K562 (cell line): ENCODE results near the gene SKIC8. TPM values are rescaled to one million over a fixed set of nuclear protein-coding genes. Genes with fewer than 3 reads are reported as not detected.

ENCODE experiments used
- BCL6 ChIP-seq: fragments of 250-450 bp; sonication (Bioruptor Pico); IDR thresholded peaks from 2 replicates; pipeline ENCODE4 v1.4.0; 2020
- CBFA2T3 ChIP-seq: fragments of 450-650 bp; IDR thresholded peaks from 2 replicates; pipeline ENCODE4 v1.6.1; 2017
- HDAC6 ChIP-seq: IDR thresholded peaks from 2 replicates; pipeline ENCODE4 v1.6.1; 2012; ENCODE audit warnings: low read depth, mild to moderate bottlenecking, control low read depth, inconsistent platforms, low read length, moderate library complexity
- HDGF ChIP-seq: fragments of 450-650 bp; IDR thresholded peaks from 2 replicates; pipeline ENCODE4 v1.6.1; 2016
- NFE2 ChIP-seq: IDR thresholded peaks from 2 replicates; pipeline ENCODE4 v1.6.1; 2014; ENCODE audit warnings: antibody characterized with exemption, low read depth
- TEAD1 ChIP-seq, 2 experiments: fragments of 450-650 bp in 1 of 2; sonication (generic) in 1 of 2; formaldehyde crosslinking; IDR thresholded peaks; 2 replicates each; pipeline versions ENCODE4 v1.4.0 to v1.8.0; 2020 to 2022; ENCODE audit warnings: mild to moderate bottlenecking in 2 of 2, missing genetic modification reagents in 1 of 2
- ZNF253 ChIP-seq: fragments of 250-450 bp; sonication (Bioruptor Pico); conservative IDR thresholded peaks from 2 replicates; pipeline ENCODE4 v1.6.1; 2021; ENCODE audit warnings: mild to moderate bottlenecking
- polyA plus RNA-seq, 8 experiments: library from polyadenylated mRNA; depleted of rRNA in 4 of 8; stranded (reverse) in 5 of 8; unstranded in 3 of 8; fragments of >200 nt; fragmentation: Nextera tagmentation in 2 of 8; fragmentation: Illumina TruSeq in 1 of 8; extraction: Ambion mirVana in 2 of 8; extraction: Trizol in 1 of 8; gene quantifications; 2 replicates each; pipeline versions ENCODE4 v1.2.1 to v1.2.3, GENCODE V29; 2011 to 2014; ENCODE audit warnings: inconsistent platforms in 1 of 8, missing spikeins in 1 of 8
- total RNA-seq, 7 experiments: library from RNA; depleted of rRNA in 6 of 7; stranded (reverse); fragments of >200 nt in 6 of 7; fragmentation: Illumina TruSeq in 2 of 7; extraction: Trizol in 2 of 7; gene quantifications; 2 replicates each; pipeline versions ENCODE4 v1.2.1 to v1.2.3, GENCODE V29; 2011 to 2021; ENCODE audit warnings: low replicate concordance in 1 of 7
- TF ChIP-seq, protein P1 (sequence below): fragments of 250-450 bp; sonication (Bioruptor Pico); IDR thresholded peaks from 2 replicates; pipeline ENCODE4 v1.4.0; 2020
- TF ChIP-seq, protein P2 (sequence below): fragments of 450-650 bp; IDR thresholded peaks from 2 replicates; pipeline ENCODE4 v1.6.1; 2016; ENCODE audit warnings: mild to moderate bottlenecking, moderate library complexity
- TF ChIP-seq, protein P3 (sequence below): fragments of 250-450 bp; sonication (Bioruptor Pico); IDR thresholded peaks from 2 replicates; pipeline ENCODE4 v1.8.0; 2021; ENCODE audit warnings: moderate library complexity, mild to moderate bottlenecking, inconsistent platforms
- TF ChIP-seq, protein P4 (sequence below): fragments of 150-350 bp; IDR thresholded peaks from 2 replicates; pipeline ENCODE4 v1.6.1; 2014; ENCODE audit warnings: low read depth, mild to moderate bottlenecking, low read length, borderline replicate concordance

SKIC8 gene
- total and polyA plus RNA-seq, 9 of the 15 experiments (the other 6 are each of a cell fraction or from before 2014, with no cell fraction given): 79.5 to 389 (median 146) TPM

DNA sequence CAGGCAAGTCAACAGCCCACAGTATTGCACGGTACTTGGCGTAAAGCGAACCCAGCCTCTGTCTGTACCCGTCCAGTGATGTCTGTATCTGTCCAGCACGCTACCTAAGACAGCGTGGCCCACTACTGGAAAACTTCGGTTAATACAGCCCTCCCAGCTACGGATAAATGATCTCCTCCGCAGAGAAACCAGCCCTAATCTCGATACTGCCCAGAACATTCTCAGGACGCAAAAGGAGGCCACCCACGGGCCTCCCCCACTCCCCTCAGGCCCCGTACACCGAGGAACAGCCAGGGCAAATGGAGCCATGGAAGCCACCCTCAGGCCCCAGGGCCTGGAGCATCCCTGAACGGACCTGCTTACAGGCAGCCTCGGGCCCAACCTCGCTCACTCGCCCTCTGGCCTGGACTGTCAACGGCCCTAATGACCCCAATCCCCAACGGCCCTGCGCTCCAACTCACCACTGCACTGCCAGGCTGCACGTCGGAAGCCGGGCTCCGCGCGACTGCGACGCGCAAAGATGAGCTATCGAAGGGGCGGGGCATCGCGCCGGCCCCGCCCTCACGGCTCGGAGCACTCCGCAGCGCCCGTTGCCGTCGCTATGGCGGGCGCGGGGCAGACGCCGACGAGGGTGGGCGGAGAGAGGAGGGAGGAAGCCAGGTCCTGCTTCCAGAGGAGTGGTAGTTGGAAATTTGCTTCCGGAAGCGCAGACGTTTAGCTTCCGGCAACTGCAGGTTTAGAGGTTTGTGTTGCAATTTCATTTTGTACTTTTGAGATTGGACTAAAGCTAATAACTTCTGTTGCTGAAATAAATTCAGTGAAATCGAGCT is at the start of gene SKIC8 (continued):
- TF ChIP-seq, protein P1, sequence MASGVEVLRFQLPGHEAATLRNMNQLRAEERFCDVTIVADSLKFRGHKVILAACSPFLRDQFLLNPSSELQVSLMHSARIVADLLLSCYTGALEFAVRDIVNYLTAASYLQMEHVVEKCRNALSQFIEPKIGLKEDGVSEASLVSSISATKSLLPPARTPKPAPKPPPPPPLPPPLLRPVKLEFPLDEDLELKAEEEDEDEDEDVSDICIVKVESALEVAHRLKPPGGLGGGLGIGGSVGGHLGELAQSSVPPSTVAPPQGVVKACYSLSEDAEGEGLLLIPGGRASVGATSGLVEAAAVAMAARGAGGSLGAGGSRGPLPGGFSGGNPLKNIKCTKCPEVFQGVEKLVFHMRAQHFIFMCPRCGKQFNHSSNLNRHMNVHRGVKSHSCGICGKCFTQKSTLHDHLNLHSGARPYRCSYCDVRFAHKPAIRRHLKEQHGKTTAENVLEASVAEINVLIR: peak; percentile 93
- no peak for TF ChIP-seq ZNF253 (CRISPR knock-in tag)
- TF ChIP-seq, protein P2, sequence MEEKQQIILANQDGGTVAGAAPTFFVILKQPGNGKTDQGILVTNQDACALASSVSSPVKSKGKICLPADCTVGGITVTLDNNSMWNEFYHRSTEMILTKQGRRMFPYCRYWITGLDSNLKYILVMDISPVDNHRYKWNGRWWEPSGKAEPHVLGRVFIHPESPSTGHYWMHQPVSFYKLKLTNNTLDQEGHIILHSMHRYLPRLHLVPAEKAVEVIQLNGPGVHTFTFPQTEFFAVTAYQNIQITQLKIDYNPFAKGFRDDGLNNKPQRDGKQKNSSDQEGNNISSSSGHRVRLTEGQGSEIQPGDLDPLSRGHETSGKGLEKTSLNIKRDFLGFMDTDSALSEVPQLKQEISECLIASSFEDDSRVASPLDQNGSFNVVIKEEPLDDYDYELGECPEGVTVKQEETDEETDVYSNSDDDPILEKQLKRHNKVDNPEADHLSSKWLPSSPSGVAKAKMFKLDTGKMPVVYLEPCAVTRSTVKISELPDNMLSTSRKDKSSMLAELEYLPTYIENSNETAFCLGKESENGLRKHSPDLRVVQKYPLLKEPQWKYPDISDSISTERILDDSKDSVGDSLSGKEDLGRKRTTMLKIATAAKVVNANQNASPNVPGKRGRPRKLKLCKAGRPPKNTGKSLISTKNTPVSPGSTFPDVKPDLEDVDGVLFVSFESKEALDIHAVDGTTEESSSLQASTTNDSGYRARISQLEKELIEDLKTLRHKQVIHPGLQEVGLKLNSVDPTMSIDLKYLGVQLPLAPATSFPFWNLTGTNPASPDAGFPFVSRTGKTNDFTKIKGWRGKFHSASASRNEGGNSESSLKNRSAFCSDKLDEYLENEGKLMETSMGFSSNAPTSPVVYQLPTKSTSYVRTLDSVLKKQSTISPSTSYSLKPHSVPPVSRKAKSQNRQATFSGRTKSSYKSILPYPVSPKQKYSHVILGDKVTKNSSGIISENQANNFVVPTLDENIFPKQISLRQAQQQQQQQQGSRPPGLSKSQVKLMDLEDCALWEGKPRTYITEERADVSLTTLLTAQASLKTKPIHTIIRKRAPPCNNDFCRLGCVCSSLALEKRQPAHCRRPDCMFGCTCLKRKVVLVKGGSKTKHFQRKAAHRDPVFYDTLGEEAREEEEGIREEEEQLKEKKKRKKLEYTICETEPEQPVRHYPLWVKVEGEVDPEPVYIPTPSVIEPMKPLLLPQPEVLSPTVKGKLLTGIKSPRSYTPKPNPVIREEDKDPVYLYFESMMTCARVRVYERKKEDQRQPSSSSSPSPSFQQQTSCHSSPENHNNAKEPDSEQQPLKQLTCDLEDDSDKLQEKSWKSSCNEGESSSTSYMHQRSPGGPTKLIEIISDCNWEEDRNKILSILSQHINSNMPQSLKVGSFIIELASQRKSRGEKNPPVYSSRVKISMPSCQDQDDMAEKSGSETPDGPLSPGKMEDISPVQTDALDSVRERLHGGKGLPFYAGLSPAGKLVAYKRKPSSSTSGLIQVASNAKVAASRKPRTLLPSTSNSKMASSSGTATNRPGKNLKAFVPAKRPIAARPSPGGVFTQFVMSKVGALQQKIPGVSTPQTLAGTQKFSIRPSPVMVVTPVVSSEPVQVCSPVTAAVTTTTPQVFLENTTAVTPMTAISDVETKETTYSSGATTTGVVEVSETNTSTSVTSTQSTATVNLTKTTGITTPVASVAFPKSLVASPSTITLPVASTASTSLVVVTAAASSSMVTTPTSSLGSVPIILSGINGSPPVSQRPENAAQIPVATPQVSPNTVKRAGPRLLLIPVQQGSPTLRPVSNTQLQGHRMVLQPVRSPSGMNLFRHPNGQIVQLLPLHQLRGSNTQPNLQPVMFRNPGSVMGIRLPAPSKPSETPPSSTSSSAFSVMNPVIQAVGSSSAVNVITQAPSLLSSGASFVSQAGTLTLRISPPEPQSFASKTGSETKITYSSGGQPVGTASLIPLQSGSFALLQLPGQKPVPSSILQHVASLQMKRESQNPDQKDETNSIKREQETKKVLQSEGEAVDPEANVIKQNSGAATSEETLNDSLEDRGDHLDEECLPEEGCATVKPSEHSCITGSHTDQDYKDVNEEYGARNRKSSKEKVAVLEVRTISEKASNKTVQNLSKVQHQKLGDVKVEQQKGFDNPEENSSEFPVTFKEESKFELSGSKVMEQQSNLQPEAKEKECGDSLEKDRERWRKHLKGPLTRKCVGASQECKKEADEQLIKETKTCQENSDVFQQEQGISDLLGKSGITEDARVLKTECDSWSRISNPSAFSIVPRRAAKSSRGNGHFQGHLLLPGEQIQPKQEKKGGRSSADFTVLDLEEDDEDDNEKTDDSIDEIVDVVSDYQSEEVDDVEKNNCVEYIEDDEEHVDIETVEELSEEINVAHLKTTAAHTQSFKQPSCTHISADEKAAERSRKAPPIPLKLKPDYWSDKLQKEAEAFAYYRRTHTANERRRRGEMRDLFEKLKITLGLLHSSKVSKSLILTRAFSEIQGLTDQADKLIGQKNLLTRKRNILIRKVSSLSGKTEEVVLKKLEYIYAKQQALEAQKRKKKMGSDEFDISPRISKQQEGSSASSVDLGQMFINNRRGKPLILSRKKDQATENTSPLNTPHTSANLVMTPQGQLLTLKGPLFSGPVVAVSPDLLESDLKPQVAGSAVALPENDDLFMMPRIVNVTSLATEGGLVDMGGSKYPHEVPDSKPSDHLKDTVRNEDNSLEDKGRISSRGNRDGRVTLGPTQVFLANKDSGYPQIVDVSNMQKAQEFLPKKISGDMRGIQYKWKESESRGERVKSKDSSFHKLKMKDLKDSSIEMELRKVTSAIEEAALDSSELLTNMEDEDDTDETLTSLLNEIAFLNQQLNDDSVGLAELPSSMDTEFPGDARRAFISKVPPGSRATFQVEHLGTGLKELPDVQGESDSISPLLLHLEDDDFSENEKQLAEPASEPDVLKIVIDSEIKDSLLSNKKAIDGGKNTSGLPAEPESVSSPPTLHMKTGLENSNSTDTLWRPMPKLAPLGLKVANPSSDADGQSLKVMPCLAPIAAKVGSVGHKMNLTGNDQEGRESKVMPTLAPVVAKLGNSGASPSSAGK: no peak
- TF ChIP-seq HDAC6: no peak
- no peak; the same call in 1 of the 2 replicates for TF ChIP-seq CBFA2T3
- TF ChIP-seq HDGF: no peak
- TF ChIP-seq BCL6 (CRISPR knock-in tag): no peak
- TF ChIP-seq, protein P3, sequence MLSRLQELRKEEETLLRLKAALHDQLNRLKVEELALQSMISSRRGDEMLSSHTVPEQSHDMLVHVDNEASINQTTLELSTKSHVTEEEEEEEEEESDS (CRISPR knock-in tag): no peak
- TF ChIP-seq, protein P4, sequence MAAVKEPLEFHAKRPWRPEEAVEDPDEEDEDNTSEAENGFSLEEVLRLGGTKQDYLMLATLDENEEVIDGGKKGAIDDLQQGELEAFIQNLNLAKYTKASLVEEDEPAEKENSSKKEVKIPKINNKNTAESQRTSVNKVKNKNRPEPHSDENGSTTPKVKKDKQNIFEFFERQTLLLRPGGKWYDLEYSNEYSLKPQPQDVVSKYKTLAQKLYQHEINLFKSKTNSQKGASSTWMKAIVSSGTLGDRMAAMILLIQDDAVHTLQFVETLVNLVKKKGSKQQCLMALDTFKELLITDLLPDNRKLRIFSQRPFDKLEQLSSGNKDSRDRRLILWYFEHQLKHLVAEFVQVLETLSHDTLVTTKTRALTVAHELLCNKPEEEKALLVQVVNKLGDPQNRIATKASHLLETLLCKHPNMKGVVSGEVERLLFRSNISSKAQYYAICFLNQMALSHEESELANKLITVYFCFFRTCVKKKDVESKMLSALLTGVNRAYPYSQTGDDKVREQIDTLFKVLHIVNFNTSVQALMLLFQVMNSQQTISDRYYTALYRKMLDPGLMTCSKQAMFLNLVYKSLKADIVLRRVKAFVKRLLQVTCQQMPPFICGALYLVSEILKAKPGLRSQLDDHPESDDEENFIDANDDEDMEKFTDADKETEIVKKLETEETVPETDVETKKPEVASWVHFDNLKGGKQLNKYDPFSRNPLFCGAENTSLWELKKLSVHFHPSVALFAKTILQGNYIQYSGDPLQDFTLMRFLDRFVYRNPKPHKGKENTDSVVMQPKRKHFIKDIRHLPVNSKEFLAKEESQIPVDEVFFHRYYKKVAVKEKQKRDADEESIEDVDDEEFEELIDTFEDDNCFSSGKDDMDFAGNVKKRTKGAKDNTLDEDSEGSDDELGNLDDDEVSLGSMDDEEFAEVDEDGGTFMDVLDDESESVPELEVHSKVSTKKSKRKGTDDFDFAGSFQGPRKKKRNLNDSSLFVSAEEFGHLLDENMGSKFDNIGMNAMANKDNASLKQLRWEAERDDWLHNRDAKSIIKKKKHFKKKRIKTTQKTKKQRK: no peak
- TF ChIP-seq NFE2: no peak
- TF ChIP-seq TEAD1 (CRISPR knock-in tag; IDR thresholded peaks at IDR 0.05): 0 out of 4 replicates have a peak, but pooled peaks of 1 of the 2 experiments have one; percentile 62
